CD14-positive monocyte (primary cell): ENCODE measurements around the gene ACAP1. TPM values are rescaled to one million over a fixed set of nuclear protein-coding genes. Genes with fewer than 3 reads are reported as not detected.

Source experiments
- DNase-seq, 3 donors: peaks; one replicate each; pipeline ENCODE4 v3.0.0-alpha.2; 2011 to 2022
- H2AFZ ChIP-seq: 2 replicates; pipeline ENCODE4 v1.6.0; 2012; ENCODE audit warnings: mild to moderate bottlenecking, low read depth, low read length, inconsistent platforms; ENCODE audit not compliant: insufficient read depth, poor library complexity, severe bottlenecking
- H3K27ac ChIP-seq, 2 donors: 1 replicate in 1 of 2; 2 replicates in 1 of 2; pipeline ENCODE4 v1.5.1; 2012 to 2013; ENCODE audit warnings: low read length in 2 of 2, control low read depth in 1 of 2, inconsistent platforms in 1 of 2, low read depth in 1 of 2, mild to moderate bottlenecking in 1 of 2
- H3K27me3 ChIP-seq, 2 donors: one replicate each; pipeline versions ENCODE4 v1.6.0 to v1.6.1; 2011 to 2013; ENCODE audit warnings: low read length in 2 of 2; ENCODE audit not compliant: control insufficient read depth in 2 of 2, insufficient read depth in 2 of 2
- H3K36me3 ChIP-seq, 2 donors: replicated peaks in 1 of 2; 1 replicate in 1 of 2; 2 replicates in 1 of 2; pipeline versions ENCODE4 v1.5.1 to v1.6.1; 2012 to 2013; ENCODE audit warnings: low read length in 2 of 2, control low read depth in 1 of 2, inconsistent platforms in 1 of 2, mild to moderate bottlenecking in 1 of 2; ENCODE audit not compliant: insufficient read depth in 2 of 2, control insufficient read depth in 1 of 2
- H3K4me1 ChIP-seq, 2 donors: 1 replicate in 1 of 2; 2 replicates in 1 of 2; pipeline versions ENCODE4 v1.5.1 to v1.6.1; 2012 to 2013; ENCODE audit warnings: low read length in 2 of 2, control low read depth in 1 of 2, inconsistent platforms in 1 of 2, mild to moderate bottlenecking in 1 of 2, moderate library complexity in 1 of 2; ENCODE audit not compliant: insufficient read depth in 2 of 2, control insufficient read depth in 1 of 2
- H3K4me2 ChIP-seq: replicated peaks from 2 replicates; pipeline ENCODE3; 2012; ENCODE audit warnings: low read length, moderate library complexity, mild to moderate bottlenecking; ENCODE audit not compliant: poor library complexity, severe bottlenecking; ENCODE audit errors: extremely low read depth
- H3K4me3 ChIP-seq, 3 experiments: fragments of 200-600 bp in 1 of 3; sonication (generic) in 1 of 3; replicated peaks in 1 of 3; 1 replicate in 2 of 3; 2 replicates in 1 of 3; pipeline ENCODE4 v1.5.1; 2011 to 2013; ENCODE audit warnings: low read length in 3 of 3, mild to moderate bottlenecking in 3 of 3, control low read depth in 2 of 3, low read depth in 2 of 3, inconsistent platforms in 1 of 3, moderate library complexity in 1 of 3
- H3K79me2 ChIP-seq: 2 replicates; pipeline ENCODE4 v1.6.0; 2012; ENCODE audit warnings: mild to moderate bottlenecking, control low read depth, inconsistent platforms, low read length, moderate library complexity; ENCODE audit not compliant: insufficient read depth
- H3K9ac ChIP-seq: 2 replicates; pipeline ENCODE4 v1.6.0; 2017; ENCODE audit warnings: low read length, mild to moderate bottlenecking; ENCODE audit not compliant: insufficient read depth, poor library complexity, severe bottlenecking
- H3K9me3 ChIP-seq, 2 donors: replicated peaks in 1 of 2; 1 replicate in 1 of 2; 2 replicates in 1 of 2; pipeline versions ENCODE4 v1.5.1 to v1.6.1; 2012 to 2013; ENCODE audit warnings: low read length in 2 of 2, control low read depth in 1 of 2; ENCODE audit not compliant: control insufficient read depth in 1 of 2, insufficient read depth in 1 of 2
- H4K20me1 ChIP-seq: 2 replicates; pipeline ENCODE4 v1.6.0; 2012; ENCODE audit warnings: mild to moderate bottlenecking, low read length, control low read depth, moderate library complexity; ENCODE audit not compliant: insufficient read depth
- H3K27ac Mint-ChIP-seq, 7 donors: one replicate each; pipeline ENCODE4 v1.8.0; 2020; ENCODE audit warnings: mild to moderate bottlenecking in 7 of 7, mixed read lengths in 7 of 7, moderate library complexity in 6 of 7, inconsistent platforms in 2 of 7
- H3K27me3 Mint-ChIP-seq, 3 donors: one replicate each; pipeline ENCODE4 v1.8.0; 2021 to 2022; ENCODE audit warnings: low read depth in 3 of 3, mild to moderate bottlenecking in 3 of 3, mixed read lengths in 3 of 3, moderate library complexity in 3 of 3, inconsistent platforms in 1 of 3
- H3K36me3 Mint-ChIP-seq, 2 donors: one replicate each; pipeline ENCODE4 v1.8.0; 2020; ENCODE audit warnings: mixed read lengths in 2 of 2, inconsistent platforms in 1 of 2, mild to moderate bottlenecking in 1 of 2
- H3K4me1 Mint-ChIP-seq: one replicate; pipeline ENCODE4 v1.8.0; 2020; ENCODE audit warnings: mild to moderate bottlenecking, mixed read lengths
- H3K4me3 Mint-ChIP-seq, 2 donors: one replicate each; pipeline ENCODE4 v1.8.0; 2020; ENCODE audit warnings: mild to moderate bottlenecking in 2 of 2, mixed read lengths in 2 of 2, moderate library complexity in 1 of 2
- H3K9me3 Mint-ChIP-seq, 7 donors: one replicate each; pipeline ENCODE4 v1.8.0; 2020 to 2022; ENCODE audit warnings: mixed read lengths in 7 of 7, mild to moderate bottlenecking in 6 of 7, moderate library complexity in 6 of 7, inconsistent platforms in 2 of 7
- CTCF ChIP-seq: fragments of 200-600 bp; IDR thresholded peaks from one replicate; pipeline ENCODE4 v1.8.0; 2022; ENCODE audit warnings: antibody characterized with exemption, mild to moderate bottlenecking
- WGBS: methylation state at CpG from one replicate; pipeline ENCODE4 v1.1.5; 2013; ENCODE audit warnings: missing lambda C conversion rate; ENCODE audit not compliant: insufficient coverage; 5-methylcytosine and 5-hydroxymethylcytosine counted together
- intact Hi-C, 2 donors: fragments of 100-400 bp; cut with micrococcal nuclease; formaldehyde crosslinking; loops; one replicate each; pipeline versions ENCODE4 v1.15.0 to v1.15.1; 2023
- polyA plus RNA-seq, 3 donors: library from polyadenylated mRNA; depleted of rRNA in 1 of 3; unstranded in 2 of 3; stranded (reverse) in 1 of 3; fragments of 300-500 nt in 2 of 3; fragments of >200 nt in 1 of 3; fragmentation: Illumina TruSeq in 2 of 3; gene quantifications; 1 replicate in 2 of 3; 2 replicates in 1 of 3; pipeline ENCODE4 v1.2.3, GENCODE V29; 2012 to 2021

ACAP1 gene
- polyA plus RNA-seq, 3 donors, result 32.1 to 68.5 (median 40.5) TPM

DNA sequence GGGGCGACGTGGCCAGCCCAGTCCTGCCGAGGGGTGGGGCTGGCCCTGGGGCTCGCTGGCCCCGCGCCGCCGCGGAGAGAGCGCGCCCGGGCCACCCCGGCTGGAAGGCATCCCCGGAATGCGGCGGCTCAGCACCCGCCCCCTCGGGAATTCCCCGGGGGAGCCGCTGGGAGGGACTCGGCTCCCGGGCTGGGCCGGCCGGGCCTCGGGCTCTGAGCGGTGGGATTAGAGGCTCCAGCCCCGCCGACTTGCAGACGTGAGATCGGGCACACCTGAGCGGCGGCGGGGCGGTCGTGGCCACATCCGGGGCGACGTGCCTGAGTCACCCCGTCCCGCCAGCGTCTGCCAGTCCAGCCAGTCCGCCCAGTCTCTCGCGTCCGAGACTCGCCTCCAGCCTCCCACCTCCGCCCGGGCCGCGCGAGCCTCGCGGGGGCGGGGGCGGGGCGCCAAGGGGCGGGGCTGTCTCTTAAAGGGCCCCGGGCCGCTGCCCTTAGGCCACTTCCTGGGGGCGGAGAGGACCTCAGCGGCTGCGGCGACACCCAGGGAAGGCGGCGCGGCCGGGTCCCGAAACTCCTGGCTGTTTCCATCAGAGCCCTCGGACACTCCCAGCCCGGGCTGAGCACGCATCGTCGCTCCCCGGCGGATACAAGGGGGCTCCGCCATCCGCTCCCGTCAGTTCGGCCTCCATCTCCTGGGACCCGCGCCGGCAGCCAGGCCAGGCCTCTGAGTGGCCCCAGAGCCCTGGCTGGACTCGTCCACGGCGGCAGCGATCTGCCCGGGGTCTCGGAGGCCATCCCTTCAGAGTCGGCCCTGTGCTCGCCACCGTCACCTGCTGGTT lies 15.6 kb downstream of the ACAP1 start, which contains the start of gene KCTD11:
Gene KCTD11 (plus strand): TSS at position 498 of the 838 bp plus-strand sequence.
- peaks cover 0 to 2% (median 0%) of the 10 kb centered on the region in 7 donors for H3K9me3 Mint-ChIP-seq
- H4K20me1 ChIP-seq, result peaks cover 35% of the 10 kb centered on the region
- H3K4me1 Mint-ChIP-seq, result peaks cover 40% of the 10 kb centered on the region
- TF ChIP-seq CTCF, result peak; percentile 26
- peak within 1 kb of the TSS; percentile 89 to 94 for H3K4me3 Mint-ChIP-seq
- peaks cover 18 to 22% of the 10 kb centered on the region in 2 donors for H3K36me3 Mint-ChIP-seq
- peaks cover 18 to 21% of the 10 kb centered on the region in 2 donors for H3K36me3 ChIP-seq
- H3K9ac ChIP-seq, result peak within 1 kb of the TSS; percentile 83
- no peaks in the 10 kb centered on the region for H3K9me3 ChIP-seq
- peak within 1 kb of the TSS; percentile 70 to 90 (median 87) for H3K27ac Mint-ChIP-seq
- intact Hi-C loops, result loop anchor here (5.0 to 10.0 kb wide), 3 partner anchors 40 to 213 kb away; partner anchors contain the start of genes PLSCR3 (in 1 of the 2), POLR2A (in 1 of the 2), SENP3 (in 1 of the 2) and SLC35G6 (in 1 of the 2)
- H3K27me3 ChIP-seq, result no peaks in the 10 kb centered on the region
- peaks cover 3 to 5% (median 3%) of the 10 kb centered on the region in 3 donors for H3K27me3 Mint-ChIP-seq
- H2AFZ ChIP-seq, result peak within 1 kb of the TSS; percentile 88
- peak within 1 kb of the TSS; percentile 55 to 81 for H3K27ac ChIP-seq
- DNase-seq, result peak; percentile 66 to 76 (median 74)
- no peaks in the 10 kb centered on the region for H3K79me2 ChIP-seq
- H3K4me2 ChIP-seq, result peak within 1 kb of the TSS; percentile 91
- peak within 1 kb of the TSS; percentile 76 to 90 (median 88) for H3K4me3 ChIP-seq
- H3K4me1 ChIP-seq, result peaks cover 28 to 54% of the 10 kb centered on the region in 2 donors
- WGBS, result under 1% methylated on average over 91 of the region's 91 CpGs

GRCh38 chr17:7352503-7352889 lies 16.2 kb downstream of the ACAP1 start:
- Mint-ChIP-seq H3K4me1 (peaks cover 40% of the 10 kb centered on the region), H3K27ac (peak overlapping the region; percentile 64 to 90 (median 86)), H3K27me3 (peaks cover 3 to 6% (median 3%) of the 10 kb centered on the region in 3 donors), H3K4me3 (peak overlapping the region; percentile 89 to 94), H3K36me3 (peaks cover 13 to 17% of the 10 kb centered on the region in 2 donors), H3K9me3 (peaks cover 0 to 2% (median 0%) of the 10 kb centered on the region in 7 donors)
- intact Hi-C loops, result loop anchor here (5.0 to 10.0 kb wide), 3 partner anchors 40 to 212 kb away; partner anchors contain the start of genes PLSCR3 (in 1 of the 2), POLR2A (in 1 of the 2), SENP3 (in 1 of the 2) and SLC35G6 (in 1 of the 2)
- DNase-seq, result no peak
- H3K9ac ChIP-seq, result peak overlapping the region; percentile 83
- WGBS, result 23% methylated on average over 10 of the region's 10 CpGs
- H3K4me2 ChIP-seq, result peak overlapping the region; percentile 91
- H3K4me3 ChIP-seq, result peak overlapping the region; percentile 76 to 90 (median 88)
- peak overlapping the region; percentile 88 for H2AFZ ChIP-seq
- H4K20me1 ChIP-seq, result peaks cover 31% of the 10 kb centered on the region
- no peaks in the 10 kb centered on the region for H3K27me3 ChIP-seq
- peaks cover 28 to 54% of the 10 kb centered on the region in 2 donors for H3K4me1 ChIP-seq
- peak overlapping the region; percentile 55 to 81 for H3K27ac ChIP-seq
- peaks cover 12 to 15% of the 10 kb centered on the region in 2 donors for H3K36me3 ChIP-seq
- H3K9me3 ChIP-seq, result no peaks in the 10 kb centered on the region
- no peaks in the 10 kb centered on the region for H3K79me2 ChIP-seq
- TF ChIP-seq CTCF, result no peak
